Activated naive CD8-positive, alpha-beta T cell treated with anti-CD3 and anti-CD28 coated beads, Interleukin-2, amount 50 U/mL, for 24 hours (primary cell): Measurements from ENCODE around the gene PNLIPRP2.

Experiments
- ATAC-seq: fragments of 150-1000 bp; cut with Tn5 transposase; one replicate; pipeline ENCODE4 v1.10.0; 2021
- DNase-seq: peaks from one replicate; pipeline ENCODE4 v3.0.0; 2021
- H3K27ac Mint-ChIP-seq: one replicate; pipeline ENCODE4 v1.8.0; 2021; ENCODE audit warnings: mild to moderate bottlenecking, mixed read lengths
- H3K27me3 Mint-ChIP-seq: one replicate; pipeline ENCODE4 v1.8.0; 2021; ENCODE audit warnings: mixed read lengths
- H3K36me3 Mint-ChIP-seq: one replicate; pipeline ENCODE4 v1.8.0; 2021; ENCODE audit warnings: low read depth, mixed read lengths
- H3K4me1 Mint-ChIP-seq: one replicate; pipeline ENCODE4 v1.8.0; 2021; ENCODE audit warnings: mixed read lengths
- H3K4me3 Mint-ChIP-seq: one replicate; pipeline ENCODE4 v1.8.0; 2021; ENCODE audit warnings: mild to moderate bottlenecking, moderate library complexity, mixed read lengths
- H3K9me3 Mint-ChIP-seq: one replicate; pipeline ENCODE4 v1.8.0; 2021; ENCODE audit warnings: mixed read lengths

The PNLIPRP2 gene

GRCh38 chr10:116629340-116629739 is 8.6 kb downstream of the PNLIPRP2 start:
- Mint-ChIP-seq H3K36me3 (no peaks in the 10 kb centered on the region), H3K27me3 (peaks cover 16% of the 10 kb centered on the region)

GRCh38 chr10:116630020-116630419 is 9.3 kb downstream of the PNLIPRP2 start:
- no peaks in the 10 kb centered on the region for H3K36me3 Mint-ChIP-seq
- H3K27me3 Mint-ChIP-seq: peaks cover 15% of the 10 kb centered on the region
- no peaks in the 10 kb centered on the region for H3K9me3 Mint-ChIP-seq
- ATAC-seq (no peak), DNase-seq (no peak)
- H3K27ac Mint-ChIP-seq: no peak overlapping the region
- H3K4me3 Mint-ChIP-seq: no peak overlapping the region
- H3K4me1 Mint-ChIP-seq: no peaks in the 10 kb centered on the region

More at GRCh38 chr10:116629340-116629739, 8.6 kb downstream of the PNLIPRP2 start:
- ATAC-seq (no peak), DNase-seq (no peak)
- Mint-ChIP-seq H3K4me3 (no peak overlapping the region), H3K9me3 (no peaks in the 10 kb centered on the region), H3K27ac (no peak overlapping the region), H3K4me1 (no peaks in the 10 kb centered on the region)

GRCh38 chr10:116631871-116632295 is 11.1 kb downstream of the PNLIPRP2 start:
- H3K4me1 Mint-ChIP-seq: no peaks in the 10 kb centered on the region
- no peak overlapping the region for H3K27ac Mint-ChIP-seq
- no peak overlapping the region for H3K4me3 Mint-ChIP-seq
- H3K27me3 Mint-ChIP-seq: peaks cover 8% of the 10 kb centered on the region
- DNase-seq (no peak), ATAC-seq (no peak)
- no peaks in the 10 kb centered on the region for H3K36me3 Mint-ChIP-seq
- no peaks in the 10 kb centered on the region for H3K9me3 Mint-ChIP-seq

GRCh38 chr10:116632596-116633215 is 12.0 kb downstream of the PNLIPRP2 start:
- Mint-ChIP-seq H3K27me3 (peaks cover 8% of the 10 kb centered on the region), H3K4me1 (peaks cover under 1% of the 10 kb centered on the region), H3K9me3 (no peaks in the 10 kb centered on the region), H3K36me3 (no peaks in the 10 kb centered on the region), H3K27ac (no peak overlapping the region), H3K4me3 (no peak overlapping the region)
- DNase-seq (no peak), ATAC-seq (no peak)

GRCh38 chr10:116633216-116633600 is 12.5 kb downstream of the PNLIPRP2 start:
- no peaks in the 10 kb centered on the region for H3K36me3 Mint-ChIP-seq
- H3K4me3 Mint-ChIP-seq: no peak overlapping the region
- H3K4me1 Mint-ChIP-seq: peaks cover 3% of the 10 kb centered on the region
- DNase-seq (no peak), ATAC-seq (no peak)
- H3K27ac Mint-ChIP-seq: no peak overlapping the region
- H3K9me3 Mint-ChIP-seq: no peaks in the 10 kb centered on the region
- peaks cover 8% of the 10 kb centered on the region for H3K27me3 Mint-ChIP-seq

- no peak for DNase-seq
- Mint-ChIP-seq H3K27me3 (peaks cover 5% of the 10 kb centered on the region), H3K4me3 (no peak overlapping the region), H3K36me3 (no peaks in the 10 kb centered on the region), H3K9me3 (no peaks in the 10 kb centered on the region), H3K4me1 (peaks cover 3% of the 10 kb centered on the region), H3K27ac (no peak overlapping the region)
- ATAC-seq: no peak
Measured at GRCh38 chr10:116634126-116634975, 13.6 kb downstream of the PNLIPRP2 start.

GRCh38 chr10:116636385-116636784 is 15.6 kb downstream of the PNLIPRP2 start:
- Mint-ChIP-seq H3K4me3 (no peak overlapping the region), H3K27me3 (peaks cover 15% of the 10 kb centered on the region), H3K9me3 (peaks cover 10% of the 10 kb centered on the region), H3K4me1 (peaks cover 3% of the 10 kb centered on the region), H3K36me3 (no peaks in the 10 kb centered on the region), H3K27ac (no peak overlapping the region)
- ATAC-seq: no peak
- no peak for DNase-seq

- DNase-seq (no peak), ATAC-seq (no peak)
- Mint-ChIP-seq H3K4me1 (peaks cover 3% of the 10 kb centered on the region), H3K27me3 (peaks cover 15% of the 10 kb centered on the region), H3K4me3 (no peak overlapping the region), H3K9me3 (peaks cover 10% of the 10 kb centered on the region), H3K27ac (no peak overlapping the region), H3K36me3 (no peaks in the 10 kb centered on the region)
Measured at GRCh38 chr10:116636976-116637375, 16.2 kb downstream of the PNLIPRP2 start.

- Mint-ChIP-seq H3K4me1 (peaks cover 3% of the 10 kb centered on the region), H3K9me3 (peaks cover 14% of the 10 kb centered on the region), H3K27me3 (peaks cover 18% of the 10 kb centered on the region), H3K4me3 (no peak overlapping the region), H3K36me3 (no peaks in the 10 kb centered on the region), H3K27ac (no peak overlapping the region)
- DNase-seq (no peak), ATAC-seq (peak; percentile 61)
Measured at GRCh38 chr10:116637830-116638229, 17.1 kb downstream of the PNLIPRP2 start.

- peaks cover 20% of the 10 kb centered on the region for H3K9me3 Mint-ChIP-seq
- H3K27me3 Mint-ChIP-seq: peaks cover 12% of the 10 kb centered on the region
- no peak overlapping the region for H3K4me3 Mint-ChIP-seq
- H3K27ac Mint-ChIP-seq: no peak overlapping the region
- H3K4me1 Mint-ChIP-seq: no peaks in the 10 kb centered on the region
- no peak for DNase-seq
- H3K36me3 Mint-ChIP-seq: no peaks in the 10 kb centered on the region
- no peak for ATAC-seq
Measured at GRCh38 chr10:116646502-116646901, 25.7 kb downstream of the PNLIPRP2 start.

GRCh38 chr10:116648903-116649302 is 28.1 kb downstream of the PNLIPRP2 start:
- H3K27me3 Mint-ChIP-seq: peaks cover 8% of the 10 kb centered on the region
- no peak overlapping the region for H3K27ac Mint-ChIP-seq
- peaks cover 18% of the 10 kb centered on the region for H3K9me3 Mint-ChIP-seq
- no peaks in the 10 kb centered on the region for H3K36me3 Mint-ChIP-seq
- ATAC-seq: no peak
- no peak for DNase-seq
- no peaks in the 10 kb centered on the region for H3K4me1 Mint-ChIP-seq
- no peak overlapping the region for H3K4me3 Mint-ChIP-seq

GRCh38 chr10:116653885-116654284 is 33.1 kb downstream of the PNLIPRP2 start:
- Mint-ChIP-seq H3K27me3 (no peaks in the 10 kb centered on the region), H3K27ac (no peak overlapping the region), H3K4me3 (no peak overlapping the region), H3K9me3 (peaks cover 11% of the 10 kb centered on the region), H3K4me1 (no peaks in the 10 kb centered on the region), H3K36me3 (no peaks in the 10 kb centered on the region)
- DNase-seq (no peak), ATAC-seq (no peak)

GRCh38 chr10:116654816-116655215 is 34.1 kb downstream of the PNLIPRP2 start:
- no peak for DNase-seq
- Mint-ChIP-seq H3K9me3 (peaks cover 4% of the 10 kb centered on the region), H3K27me3 (no peaks in the 10 kb centered on the region), H3K4me1 (no peaks in the 10 kb centered on the region), H3K27ac (no peak overlapping the region), H3K4me3 (no peak overlapping the region), H3K36me3 (no peaks in the 10 kb centered on the region)
- no peak for ATAC-seq

GRCh38 chr10:116655568-116655967 is 34.8 kb downstream of the PNLIPRP2 start:
- ATAC-seq (no peak), DNase-seq (no peak)
- Mint-ChIP-seq H3K4me3 (no peak overlapping the region), H3K36me3 (no peaks in the 10 kb centered on the region), H3K27me3 (no peaks in the 10 kb centered on the region), H3K27ac (no peak overlapping the region), H3K9me3 (peaks cover 4% of the 10 kb centered on the region), H3K4me1 (no peaks in the 10 kb centered on the region)

- Mint-ChIP-seq H3K27me3 (no peaks in the 10 kb centered on the region), H3K4me3 (no peak overlapping the region), H3K36me3 (no peaks in the 10 kb centered on the region), H3K27ac (no peak overlapping the region), H3K9me3 (peaks cover 4% of the 10 kb centered on the region), H3K4me1 (no peaks in the 10 kb centered on the region)
- no peak for ATAC-seq
- DNase-seq: no peak
Measured at GRCh38 chr10:116656044-116656443, 35.3 kb downstream of the PNLIPRP2 start.
